ENCODE measurements around the gene ANKRD23.

The ANKRD23 gene

DNA sequence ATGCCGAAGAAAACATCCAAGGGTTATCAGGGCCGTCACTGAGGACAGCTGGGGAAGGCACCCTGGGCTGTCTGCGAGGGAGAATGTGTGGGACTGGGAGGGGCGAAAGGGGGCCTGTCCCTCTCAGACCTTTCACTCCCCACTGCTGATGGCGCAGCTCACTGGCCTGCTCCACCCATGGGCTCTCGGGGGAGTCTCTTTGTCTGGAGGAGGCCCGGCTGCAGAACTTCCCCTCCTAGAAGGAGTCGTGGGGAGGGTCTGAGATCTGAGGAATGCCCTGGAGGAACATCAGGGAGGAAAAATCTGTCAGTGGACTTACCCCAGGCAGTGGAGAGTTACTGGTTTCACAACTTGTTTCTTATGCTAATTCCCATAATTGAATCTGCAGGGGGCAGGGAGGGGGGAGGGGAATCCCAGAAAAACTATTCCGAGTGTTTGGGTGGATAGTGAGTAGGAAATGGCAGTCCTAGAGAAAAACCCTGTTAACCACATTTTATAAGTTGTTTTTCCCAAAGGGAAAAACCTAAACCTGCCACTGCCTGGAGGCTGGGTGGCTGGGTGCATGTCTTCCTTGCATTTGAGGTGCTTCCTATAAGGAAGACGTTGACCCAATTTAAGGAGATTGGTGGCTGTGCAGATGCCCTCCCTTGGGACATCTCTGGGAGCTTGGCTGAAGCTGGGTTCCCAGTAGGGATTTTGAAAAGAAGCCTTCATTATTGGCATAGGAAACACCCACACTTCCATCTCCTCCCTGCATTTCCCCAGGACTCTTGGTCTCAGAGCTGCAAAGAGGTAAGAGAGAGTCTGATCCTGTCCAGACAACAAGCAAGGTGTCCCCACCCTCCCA, 37.8 kb upstream of the ANKRD23 start:
- H3K27ac ChIP-seq (ENCODE audit: low read length), result no peak overlapping the region
- H3K9ac ChIP-seq (ENCODE audit: low read length), result no peak overlapping the region

DNA sequence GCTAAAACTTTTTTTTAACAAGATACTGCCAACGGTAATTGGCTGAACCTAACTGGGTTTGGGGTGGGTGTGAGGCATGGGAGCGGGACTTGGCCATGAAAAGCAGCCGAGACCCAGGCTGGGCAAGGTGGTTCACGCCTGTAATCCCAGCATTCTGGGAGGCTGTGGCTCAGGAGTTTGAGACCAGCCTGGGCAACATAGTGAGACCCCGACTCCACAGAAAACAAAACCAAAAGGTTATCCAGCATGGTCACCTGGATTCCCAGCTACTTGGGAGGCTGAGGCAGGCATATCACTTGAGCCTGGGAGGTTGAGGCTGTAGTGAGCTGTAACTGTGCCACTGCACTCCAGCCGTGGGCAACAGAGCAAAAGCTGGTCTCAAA, 37.1 kb upstream of the ANKRD23 start:
- H3K36me3 ChIP-seq (replicated peaks; ENCODE audit: low read depth, low read length), result no peaks in the 10 kb centered on the region
- TF ChIP-seq EZH2phosphoT487 (IDR thresholded peaks at IDR 0.05; ENCODE audit: low read depth), result no peak
- TF ChIP-seq, protein P1, sequence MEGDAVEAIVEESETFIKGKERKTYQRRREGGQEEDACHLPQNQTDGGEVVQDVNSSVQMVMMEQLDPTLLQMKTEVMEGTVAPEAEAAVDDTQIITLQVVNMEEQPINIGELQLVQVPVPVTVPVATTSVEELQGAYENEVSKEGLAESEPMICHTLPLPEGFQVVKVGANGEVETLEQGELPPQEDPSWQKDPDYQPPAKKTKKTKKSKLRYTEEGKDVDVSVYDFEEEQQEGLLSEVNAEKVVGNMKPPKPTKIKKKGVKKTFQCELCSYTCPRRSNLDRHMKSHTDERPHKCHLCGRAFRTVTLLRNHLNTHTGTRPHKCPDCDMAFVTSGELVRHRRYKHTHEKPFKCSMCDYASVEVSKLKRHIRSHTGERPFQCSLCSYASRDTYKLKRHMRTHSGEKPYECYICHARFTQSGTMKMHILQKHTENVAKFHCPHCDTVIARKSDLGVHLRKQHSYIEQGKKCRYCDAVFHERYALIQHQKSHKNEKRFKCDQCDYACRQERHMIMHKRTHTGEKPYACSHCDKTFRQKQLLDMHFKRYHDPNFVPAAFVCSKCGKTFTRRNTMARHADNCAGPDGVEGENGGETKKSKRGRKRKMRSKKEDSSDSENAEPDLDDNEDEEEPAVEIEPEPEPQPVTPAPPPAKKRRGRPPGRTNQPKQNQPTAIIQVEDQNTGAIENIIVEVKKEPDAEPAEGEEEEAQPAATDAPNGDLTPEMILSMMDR (IDR thresholded peaks at IDR 0.05; ENCODE audit: low read depth, low read length), result no peak
- H3K9me3 ChIP-seq (ENCODE audit: insufficient read depth, low read length), result no peaks in the 10 kb centered on the region
- H3K4me2 ChIP-seq (ENCODE audit: low read length), result no peak overlapping the region
- H2AFZ ChIP-seq (ENCODE audit: low read depth, low read length), result no peak overlapping the region
- H3K27ac ChIP-seq (ENCODE audit: low read length), result no peak overlapping the region
- no peak overlapping the region for H3K4me3 ChIP-seq (ENCODE audit: low read length)
- no peaks in the 10 kb centered on the region; the same call in 1 of the 2 replicates for H3K27me3 ChIP-seq (ENCODE audit: low read depth, low read length)
- no peaks in the 10 kb centered on the region for H3K79me2 ChIP-seq (ENCODE audit: low read length)
- peaks cover 17% of the 10 kb centered on the region for H3K4me1 ChIP-seq (ENCODE audit: low read length)
- no peaks in the 10 kb centered on the region for H4K20me1 ChIP-seq (ENCODE audit: insufficient read depth, low read length)
- H3K9ac ChIP-seq (ENCODE audit: low read length), result no peak overlapping the region

More for the DNA sequence above, 37.8 kb upstream of the ANKRD23 start:
- H3K9me3 ChIP-seq (ENCODE audit: insufficient read depth, low read length), result no peaks in the 10 kb centered on the region
- no peaks in the 10 kb centered on the region for H3K36me3 ChIP-seq (replicated peaks; ENCODE audit: low read depth, low read length)
- H3K4me3 ChIP-seq (ENCODE audit: low read length), result no peak overlapping the region
- TF ChIP-seq, protein P1 (IDR thresholded peaks at IDR 0.05; ENCODE audit: low read depth, low read length), result no peak
- no peak for TF ChIP-seq EZH2phosphoT487 (IDR thresholded peaks at IDR 0.05; ENCODE audit: low read depth)
- H4K20me1 ChIP-seq (ENCODE audit: insufficient read depth, low read length), result no peaks in the 10 kb centered on the region
- H3K27me3 ChIP-seq (ENCODE audit: low read depth, low read length), result no peaks in the 10 kb centered on the region; the same call in 1 of the 2 replicates
- peaks cover 23% of the 10 kb centered on the region for H3K4me1 ChIP-seq (ENCODE audit: low read length)
- no peak overlapping the region for H3K4me2 ChIP-seq (ENCODE audit: low read length)
- H3K79me2 ChIP-seq (ENCODE audit: low read length), result no peaks in the 10 kb centered on the region
- H2AFZ ChIP-seq (ENCODE audit: low read depth, low read length), result no peak overlapping the region

DNA sequence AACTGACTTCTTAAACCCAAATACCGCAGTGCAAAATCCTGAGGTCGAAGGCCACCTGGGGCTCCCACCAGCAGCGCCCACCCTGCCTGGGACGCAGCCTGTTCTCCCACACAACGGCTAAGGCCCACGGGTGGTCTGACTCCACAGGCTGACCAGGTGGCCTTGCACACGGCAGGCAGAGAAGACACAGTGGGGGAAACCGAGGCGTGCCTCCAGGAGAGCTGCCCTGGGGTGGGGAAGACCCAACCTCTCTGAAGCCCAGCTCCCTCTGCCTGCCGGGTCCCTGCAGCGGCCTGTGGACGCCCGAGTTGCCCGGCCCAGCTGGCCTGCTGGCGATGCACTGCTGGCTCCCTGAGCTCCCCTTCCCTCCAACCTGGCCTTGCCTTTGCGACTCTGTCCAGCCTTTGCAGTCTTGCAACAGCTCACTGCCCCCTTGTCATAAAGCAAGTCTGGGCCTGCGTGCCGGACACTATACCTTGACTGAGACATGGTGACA, 35.8 kb upstream of the ANKRD23 start:
- H3K9ac ChIP-seq (ENCODE audit: low read length), result no peak overlapping the region
- no peak for TF ChIP-seq EZH2phosphoT487 (IDR thresholded peaks at IDR 0.05; ENCODE audit: low read depth)
- TF ChIP-seq, protein P1 (IDR thresholded peaks at IDR 0.05; ENCODE audit: low read depth, low read length), result no peak
- H3K4me2 ChIP-seq (ENCODE audit: low read length), result no peak overlapping the region
- no peak overlapping the region for H3K4me3 ChIP-seq (ENCODE audit: low read length)
- no peak overlapping the region for H2AFZ ChIP-seq (ENCODE audit: low read depth, low read length)
- H3K79me2 ChIP-seq (ENCODE audit: low read length), result no peaks in the 10 kb centered on the region
- H3K27ac ChIP-seq (ENCODE audit: low read length), result no peak overlapping the region
- H3K9me3 ChIP-seq (ENCODE audit: insufficient read depth, low read length), result no peaks in the 10 kb centered on the region
- no peaks in the 10 kb centered on the region; the same call in 1 of the 2 replicates for H3K27me3 ChIP-seq (ENCODE audit: low read depth, low read length)
- peaks cover 20% of the 10 kb centered on the region for H3K4me1 ChIP-seq (ENCODE audit: low read length)
- no peaks in the 10 kb centered on the region for H4K20me1 ChIP-seq (ENCODE audit: insufficient read depth, low read length)
- H3K36me3 ChIP-seq (replicated peaks; ENCODE audit: low read depth, low read length), result no peaks in the 10 kb centered on the region

DNA sequence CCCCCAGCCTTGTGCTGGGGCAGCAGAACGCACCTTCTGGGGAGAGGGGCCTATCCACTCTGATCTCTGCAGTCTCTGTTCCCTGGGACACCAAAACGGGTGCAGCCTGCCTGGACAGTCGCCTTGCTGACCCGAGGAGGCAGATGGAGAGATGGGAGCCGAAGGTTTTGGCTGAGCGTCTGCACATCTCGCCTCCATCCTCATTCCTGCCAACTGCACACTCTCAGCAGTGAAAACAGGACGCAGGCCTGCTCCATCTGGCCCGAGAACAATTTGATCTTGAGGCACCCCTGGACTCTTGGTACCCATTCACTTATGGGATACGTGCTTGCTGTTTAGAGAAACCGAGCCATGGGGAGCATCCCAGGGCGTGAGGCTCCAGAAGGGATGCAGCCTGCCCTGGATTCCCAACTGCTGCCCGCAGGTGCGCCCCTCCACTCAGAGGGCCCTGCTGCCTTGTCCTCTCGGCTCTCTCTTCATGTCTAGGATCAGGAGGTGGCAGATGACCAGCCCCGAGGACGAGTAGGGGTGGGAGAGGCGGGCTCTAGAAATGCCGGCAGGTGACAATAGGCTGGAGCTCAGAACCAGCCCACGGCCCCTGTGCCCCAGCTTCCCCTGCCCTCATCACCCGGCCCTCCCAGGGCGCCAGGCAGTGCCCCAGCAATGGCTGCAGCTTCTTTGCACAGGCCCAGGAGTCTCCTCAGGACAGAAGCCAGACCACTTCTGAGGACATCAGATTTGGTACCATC, 35.1 kb upstream of the ANKRD23 start:
- H3K9ac ChIP-seq (ENCODE audit: low read length), result no peak overlapping the region
- no peaks in the 10 kb centered on the region for H3K79me2 ChIP-seq (ENCODE audit: low read length)
- H2AFZ ChIP-seq (ENCODE audit: low read depth, low read length), result no peak overlapping the region
- H3K4me3 ChIP-seq (ENCODE audit: low read length), result no peak overlapping the region
- H3K4me1 ChIP-seq (ENCODE audit: low read length), result peaks cover 26% of the 10 kb centered on the region
- TF ChIP-seq EZH2phosphoT487 (IDR thresholded peaks at IDR 0.05; ENCODE audit: low read depth), result no peak
- TF ChIP-seq, protein P1 (IDR thresholded peaks at IDR 0.05; ENCODE audit: low read depth, low read length), result no peak
- no peaks in the 10 kb centered on the region; the same call in 1 of the 2 replicates for H3K27me3 ChIP-seq (ENCODE audit: low read depth, low read length)
- H3K27ac ChIP-seq (ENCODE audit: low read length), result no peak overlapping the region
- no peaks in the 10 kb centered on the region for H4K20me1 ChIP-seq (ENCODE audit: insufficient read depth, low read length)
- H3K36me3 ChIP-seq (replicated peaks; ENCODE audit: low read depth, low read length), result no peaks in the 10 kb centered on the region
- H3K4me2 ChIP-seq (ENCODE audit: low read length), result no peak overlapping the region
- H3K9me3 ChIP-seq (ENCODE audit: insufficient read depth, low read length), result no peaks in the 10 kb centered on the region
